Ishikawa (cell line): ENCODE results near the gene SH3D21.

ENCODE experiments used
- CEBPB ChIP-seq: IDR thresholded peaks from 2 replicates; pipeline ENCODE4 v1.6.1; 2012
- CREB1 ChIP-seq: IDR thresholded peaks from 2 replicates; pipeline ENCODE4 v1.6.1; 2012; ENCODE audit warnings: low read depth
- EGR1 ChIP-seq: IDR thresholded peaks from 2 replicates; pipeline ENCODE4 v1.6.1; 2012
- EP300 ChIP-seq: IDR thresholded peaks from 2 replicates; pipeline ENCODE4 v1.6.1; 2012; ENCODE audit warnings: borderline replicate concordance
- FOXM1 ChIP-seq: IDR thresholded peaks from 2 replicates; pipeline ENCODE4 v1.6.1; 2012; ENCODE audit warnings: low read depth, borderline replicate concordance
- MAX ChIP-seq: IDR thresholded peaks from 2 replicates; pipeline ENCODE4 v1.6.1; 2012
- NFIC ChIP-seq: IDR thresholded peaks from 2 replicates; pipeline ENCODE4 v1.6.1; 2012
- RAD21 ChIP-seq: IDR thresholded peaks from 2 replicates; pipeline ENCODE4 v1.6.1; 2012; ENCODE audit warnings: low read depth
- REST ChIP-seq: IDR thresholded peaks from 2 replicates; pipeline ENCODE4 v1.6.1; 2012; ENCODE audit warnings: low read depth, mild to moderate bottlenecking
- TAF1 ChIP-seq: IDR thresholded peaks from 2 replicates; pipeline ENCODE4 v1.6.1; 2012; ENCODE audit warnings: low read depth, mild to moderate bottlenecking
- TCF12 ChIP-seq: IDR thresholded peaks from 2 replicates; pipeline ENCODE4 v1.6.1; 2012; ENCODE audit warnings: low read depth
- TEAD4 ChIP-seq: IDR thresholded peaks from 2 replicates; pipeline ENCODE4 v1.6.1; 2012
- YY1 ChIP-seq: IDR thresholded peaks from 2 replicates; pipeline ENCODE4 v1.6.1; 2012; ENCODE audit warnings: low read depth
- ZBTB7A ChIP-seq: IDR thresholded peaks from 2 replicates; pipeline ENCODE4 v1.6.1; 2012; ENCODE audit warnings: low read depth
- TF ChIP-seq, protein P1 (sequence below): IDR thresholded peaks from 2 replicates; pipeline ENCODE4 v1.6.1; 2012

Gene SH3D21

GRCh38 chr1:36300526-36300925, 5.6 kb upstream of the SH3D21 start:
- no peak for TF ChIP-seq TAF1
- no peak for TF ChIP-seq MAX
- TF ChIP-seq REST, result no peak
- TF ChIP-seq, protein P1, sequence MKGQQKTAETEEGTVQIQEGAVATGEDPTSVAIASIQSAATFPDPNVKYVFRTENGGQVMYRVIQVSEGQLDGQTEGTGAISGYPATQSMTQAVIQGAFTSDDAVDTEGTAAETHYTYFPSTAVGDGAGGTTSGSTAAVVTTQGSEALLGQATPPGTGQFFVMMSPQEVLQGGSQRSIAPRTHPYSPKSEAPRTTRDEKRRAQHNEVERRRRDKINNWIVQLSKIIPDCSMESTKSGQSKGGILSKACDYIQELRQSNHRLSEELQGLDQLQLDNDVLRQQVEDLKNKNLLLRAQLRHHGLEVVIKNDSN, result no peak
- TF ChIP-seq RAD21, result no peak
- no peak for TF ChIP-seq ZBTB7A
- TF ChIP-seq TCF12, result no peak
- no peak for TF ChIP-seq YY1
- TF ChIP-seq CREB1, result no peak
- no peak for TF ChIP-seq CEBPB
- no peak for TF ChIP-seq NFIC
- no peak for TF ChIP-seq EP300

- TF ChIP-seq REST (no peak), CREB1 (no peak), NFIC (no peak), CEBPB (no peak), FOXM1 (no peak), TAF1 (no peak), TEAD4 (no peak), RAD21 (no peak), ZBTB7A (no peak), MAX (no peak), EGR1 (no peak), YY1 (no peak), EP300 (no peak), TCF12 (no peak)
- TF ChIP-seq, protein P1, result no peak
These were observed 4.9 kb upstream of the SH3D21 start for GRCh38 chr1:36301220-36301619.

DNA sequence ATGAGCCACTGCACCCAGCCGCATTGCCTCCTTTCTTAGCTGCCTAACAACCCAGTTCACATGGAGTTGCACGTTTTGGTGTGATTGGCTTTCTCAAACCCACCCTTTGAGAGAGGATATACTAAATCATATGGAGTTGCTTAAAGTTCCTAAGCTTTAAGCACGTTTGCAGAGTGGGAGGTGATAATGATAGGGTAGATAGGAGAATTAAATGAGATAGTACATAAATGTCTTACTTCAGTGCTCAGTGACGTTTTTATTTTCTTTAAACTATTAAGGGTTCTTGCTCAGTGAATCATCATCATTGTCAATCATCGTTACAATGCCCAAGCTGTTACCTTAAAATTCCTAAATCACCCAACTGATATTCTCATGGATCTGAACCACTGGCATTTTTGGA, 2.9 kb upstream of the SH3D21 start:
- TF ChIP-seq ZBTB7A, result no peak
- TF ChIP-seq MAX, result no peak
- no peak for TF ChIP-seq CEBPB
- TF ChIP-seq, protein P1, result no peak
- no peak for TF ChIP-seq NFIC
- TF ChIP-seq TEAD4, result no peak
- TF ChIP-seq YY1, result no peak
- no peak for TF ChIP-seq CREB1
- TF ChIP-seq EP300, result no peak
- TF ChIP-seq FOXM1, result no peak
- TF ChIP-seq REST, result no peak
- no peak for TF ChIP-seq TAF1
- no peak for TF ChIP-seq EGR1

- TF ChIP-seq EGR1 (no peak), CREB1 (no peak), TAF1 (no peak), YY1 (no peak), CEBPB (no peak)
These were observed 2.4 kb upstream of the SH3D21 start for GRCh38 chr1:36303650-36304360.
